GM12891 (cell line): ENCODE measurements around the gene LRP1B.

Experiments
- POLR2A ChIP-seq: IDR thresholded peaks from 2 replicates; pipeline ENCODE4 v1.6.1; 2011; ENCODE audit warnings: low read depth, low read length, control low read depth
- POLR2AphosphoS5 ChIP-seq: IDR thresholded peaks from 2 replicates; pipeline ENCODE4 v1.6.1; 2011; ENCODE audit warnings: low read depth, low read length, control low read depth

- no peak for TF ChIP-seq POLR2A
- TF ChIP-seq POLR2AphosphoS5: no peak
Measured at GRCh38 chr2:141889788-141890187, 241.0 kb downstream of the LRP1B start.
